DMS79 (cell line): ENCODE results near the gene MEGF11.

Experiments
- DNase-seq: peaks from one replicate; lab custom pipeline; 2025; lab: John Stamatoyannopoulos, UW

The MEGF11 gene

DNA sequence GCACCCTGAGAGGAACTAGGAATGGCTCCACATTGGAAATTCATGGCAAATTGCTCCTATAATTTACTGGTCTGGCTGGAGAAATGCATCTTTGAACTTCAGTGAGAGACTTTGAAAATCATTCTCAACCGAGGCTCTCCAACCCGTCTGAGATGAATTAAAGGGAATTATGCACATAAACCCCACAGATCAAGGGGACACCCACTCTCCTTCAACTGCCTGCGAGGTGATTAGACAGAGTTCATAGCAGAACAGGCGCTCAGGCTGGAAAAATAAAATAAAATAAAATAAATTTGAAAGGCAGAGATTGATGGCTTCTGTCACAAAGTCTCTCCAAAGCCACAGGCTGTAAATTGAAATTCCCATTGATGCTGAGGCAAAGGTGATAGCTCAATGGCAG lies 37.7 kb downstream of the MEGF11 start:
- DNase-seq = no peak

- no peak for DNase-seq
Measured at GRCh38 chr15:66214246-66214645, 39.3 kb downstream of the MEGF11 start.

DNA sequence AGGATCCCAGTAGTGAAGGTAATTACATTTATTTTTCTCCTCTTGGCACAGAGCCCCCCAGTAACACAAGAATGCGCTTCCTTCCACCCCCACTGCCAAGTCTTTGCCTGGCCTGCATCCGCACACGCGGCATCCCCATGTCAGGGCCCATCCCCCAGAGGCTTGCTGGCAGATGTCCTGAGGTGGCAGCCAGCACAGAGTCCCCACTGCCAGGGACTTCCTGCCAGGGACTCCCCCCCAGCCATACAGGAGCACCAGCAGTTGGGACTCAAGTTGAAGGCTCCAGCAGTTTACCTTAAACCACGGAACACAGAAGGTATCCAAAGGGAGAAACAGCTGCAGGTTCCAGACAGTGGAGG lies 41.0 kb downstream of the MEGF11 start:
- DNase-seq = no peak

DNA sequence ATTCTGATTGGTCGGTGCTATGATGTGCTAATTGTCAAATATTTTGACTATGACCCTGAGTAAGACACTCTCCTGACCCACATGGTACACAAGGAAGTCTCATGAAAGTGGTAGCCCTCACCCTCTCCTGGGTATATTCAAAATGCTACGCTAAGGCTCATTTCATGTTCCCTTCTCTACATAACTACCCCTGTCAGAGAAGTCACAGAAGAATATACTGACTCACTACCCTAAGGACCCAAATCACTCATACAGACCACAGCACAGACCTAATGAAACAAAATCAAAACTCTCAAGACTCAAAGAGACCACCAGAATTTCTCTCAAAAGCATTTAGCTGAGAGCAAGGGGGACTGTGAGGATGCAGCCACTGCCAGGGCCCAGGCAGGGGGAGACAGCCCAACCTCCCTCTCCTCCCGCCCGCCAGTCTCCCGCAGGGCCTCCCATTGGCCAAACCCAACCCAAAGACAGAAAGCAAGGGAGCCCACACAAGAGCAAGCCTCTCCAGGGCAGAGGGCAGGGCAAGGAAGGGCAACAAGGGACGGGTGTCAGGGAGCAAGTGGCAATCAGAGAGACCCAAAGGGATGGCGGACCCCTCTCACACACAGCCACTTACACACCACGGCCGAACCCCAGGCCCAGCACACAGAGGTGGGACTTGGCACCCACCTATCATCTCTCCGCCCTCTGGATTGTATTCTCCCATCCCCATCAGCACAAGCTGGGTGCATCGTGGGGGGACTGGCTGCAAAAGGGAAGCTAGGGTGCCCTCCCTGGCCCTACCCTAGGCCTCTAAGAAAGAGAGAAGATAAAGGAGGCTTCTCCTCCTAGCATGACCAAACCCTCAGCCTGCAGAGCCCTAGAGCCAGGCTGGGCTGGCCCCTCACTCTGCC lies 41.6 kb downstream of the MEGF11 start:
- DNase-seq = no peak

- DNase-seq = no peak
Measured at GRCh38 chr15:66210684-66211083, 42.9 kb downstream of the MEGF11 start.

GRCh38 chr15:66198757-66199156 lies 54.8 kb downstream of the MEGF11 start:
- DNase-seq = no peak

GRCh38 chr15:66196602-66197001 lies 56.9 kb downstream of the MEGF11 start:
- DNase-seq = no peak

DNA sequence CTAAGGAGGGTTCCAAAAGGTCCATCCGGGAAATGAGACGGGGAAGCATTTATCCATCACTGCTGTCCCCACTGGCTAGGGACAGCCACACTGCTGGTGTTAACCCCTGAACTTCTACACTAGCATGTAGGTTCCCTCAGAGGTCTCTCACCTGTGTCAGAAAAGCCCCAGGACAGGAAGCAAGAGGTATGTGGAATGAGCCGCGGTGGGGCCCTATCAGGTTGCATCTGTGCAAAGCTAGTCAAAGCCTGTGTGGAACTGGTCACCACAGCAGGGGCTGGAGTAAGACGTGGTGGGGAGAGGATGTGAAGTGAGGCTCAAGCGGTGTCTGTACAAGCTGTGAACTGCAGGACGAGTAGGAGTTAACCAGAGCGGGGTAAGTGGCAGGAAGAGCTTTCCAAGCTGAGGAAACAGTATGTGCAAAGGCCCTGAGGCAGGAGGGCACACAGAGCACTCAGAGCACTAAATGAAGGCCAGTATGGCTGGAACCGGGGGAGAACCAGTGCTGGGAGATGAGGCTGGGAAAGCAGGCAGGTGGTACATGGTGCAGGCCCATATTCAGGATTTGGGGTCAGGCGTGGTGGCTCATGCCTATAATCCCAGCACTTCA lies 57.8 kb downstream of the MEGF11 start:
- DNase-seq = no peak

GRCh38 chr15:66193066-66193465 lies 60.5 kb downstream of the MEGF11 start:
- DNase-seq = no peak

DNA sequence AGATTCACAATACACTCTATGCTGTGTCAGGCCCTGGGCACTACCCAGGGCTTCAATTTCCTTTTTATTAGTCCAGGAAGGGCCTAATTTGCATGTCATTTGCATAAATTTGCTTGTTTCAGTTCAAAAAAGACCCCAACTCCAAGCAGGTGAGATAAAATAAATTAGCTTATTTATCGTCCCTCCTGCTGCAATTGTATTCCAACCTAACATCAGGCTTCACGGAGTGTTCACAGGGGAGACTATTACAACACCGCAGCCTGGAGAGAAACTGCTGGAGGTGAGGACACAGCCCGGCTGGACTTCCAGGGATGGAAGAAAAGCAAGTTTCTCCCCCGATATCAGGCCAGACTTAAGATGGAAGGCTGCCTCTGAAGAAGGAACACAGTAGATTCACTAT lies 62.8 kb downstream of the MEGF11 start:
- DNase-seq = no peak

DNA sequence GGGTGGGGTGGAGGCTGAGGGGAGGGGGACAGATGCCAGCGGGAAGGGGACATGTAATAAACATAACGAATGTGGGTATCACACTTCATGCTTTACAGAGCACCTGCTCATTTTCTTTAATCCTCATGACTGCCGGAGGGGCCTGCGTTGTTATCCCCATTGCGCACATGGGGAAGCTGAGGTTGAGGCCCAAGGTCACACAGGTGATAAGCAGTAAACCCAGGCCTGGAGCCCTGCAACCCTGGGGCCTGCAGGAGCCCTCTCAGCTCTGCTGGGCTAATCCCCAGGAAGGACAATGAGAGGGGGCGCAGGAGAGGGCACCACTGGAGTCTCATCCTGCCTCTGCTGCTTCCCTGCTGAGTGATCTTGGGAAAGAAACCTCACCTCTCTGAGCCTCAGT lies 64.3 kb downstream of the MEGF11 start:
- no peak for DNase-seq

- DNase-seq = no peak
Measured at GRCh38 chr15:66188464-66188863, 65.1 kb downstream of the MEGF11 start.

DNA sequence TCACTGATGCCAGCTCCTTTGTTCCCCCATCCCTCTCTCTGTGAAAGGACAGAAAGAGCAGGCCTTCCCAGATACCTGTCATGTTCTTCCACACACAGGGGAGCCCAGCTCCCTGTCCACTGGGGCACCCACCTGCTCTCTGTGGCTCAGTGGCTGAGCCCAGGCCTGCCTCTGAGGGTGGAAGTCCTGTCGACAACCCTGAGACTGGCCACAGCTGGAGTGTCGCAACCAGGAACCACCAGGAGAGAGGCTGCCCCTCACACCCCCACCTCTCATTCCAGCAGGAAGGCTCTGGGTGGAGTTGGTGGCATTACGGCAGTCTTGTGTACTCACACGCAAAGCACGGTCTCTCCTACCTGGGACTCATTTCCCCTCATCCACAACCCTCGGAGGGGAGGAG lies 66.3 kb downstream of the MEGF11 start:
- DNase-seq = no peak

GRCh38 chr15:66186049-66186825 lies 67.3 kb downstream of the MEGF11 start:
- no peak for DNase-seq

DNA sequence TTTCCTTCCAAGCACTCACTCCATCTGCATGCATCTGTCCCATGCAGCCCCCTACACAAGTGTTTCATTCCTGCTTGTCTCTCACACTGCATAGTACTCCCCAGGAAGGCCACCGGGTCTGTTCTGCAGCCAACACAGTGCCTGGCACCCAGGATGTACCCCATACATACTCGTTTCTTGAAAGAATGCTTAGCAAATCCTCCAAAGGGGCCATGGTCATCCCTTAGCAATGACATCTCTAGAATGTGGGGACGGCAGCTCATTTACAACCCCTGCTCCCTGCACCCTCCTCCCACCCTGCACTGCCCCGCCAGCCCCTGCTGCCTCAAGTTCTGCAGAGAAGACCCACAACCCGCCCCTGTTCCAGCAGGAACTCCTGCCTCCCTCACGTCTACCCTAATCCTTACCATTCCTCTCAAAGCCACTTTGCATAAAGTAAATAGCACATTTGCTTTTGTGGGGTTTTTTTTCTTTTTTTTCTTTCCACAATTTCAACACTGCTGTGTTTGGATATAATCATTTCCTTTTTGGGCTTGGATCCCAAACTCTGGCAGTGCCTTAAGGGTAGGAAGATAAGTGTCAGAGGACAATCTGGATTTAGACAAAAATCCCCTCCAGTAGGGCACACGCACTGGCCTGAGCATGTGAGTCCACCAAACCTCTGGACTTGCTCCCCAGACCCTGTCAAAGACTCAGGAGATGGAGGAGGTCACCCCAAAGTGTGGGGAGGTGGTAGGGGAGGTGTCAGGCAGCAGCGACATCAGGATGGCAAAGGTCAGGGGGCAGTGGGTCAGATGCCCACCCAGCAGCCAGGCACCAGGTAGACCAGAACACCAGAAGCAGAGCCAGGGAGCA lies 68.4 kb downstream of the MEGF11 start:
- no peak for DNase-seq

DNA sequence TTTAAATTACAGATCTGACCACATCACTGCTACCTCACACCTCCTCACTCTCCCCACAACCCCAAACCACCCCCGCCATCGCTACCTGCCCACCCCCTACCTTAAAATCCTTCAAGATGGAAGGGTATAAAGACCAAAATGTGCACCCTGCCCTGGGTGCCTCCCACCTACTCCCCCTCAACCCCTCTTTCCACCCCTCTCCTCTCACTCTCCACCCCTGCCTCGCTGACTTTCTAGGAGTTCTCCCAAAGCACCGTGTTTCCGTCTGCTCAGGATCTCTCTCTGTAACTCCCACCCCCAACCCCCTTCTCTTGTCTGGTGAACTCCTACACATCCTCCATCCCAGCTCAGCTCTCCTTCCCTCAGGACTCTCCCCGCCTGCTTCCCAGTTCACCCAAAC lies 69.1 kb downstream of the MEGF11 start:
- DNase-seq = no peak

DNA sequence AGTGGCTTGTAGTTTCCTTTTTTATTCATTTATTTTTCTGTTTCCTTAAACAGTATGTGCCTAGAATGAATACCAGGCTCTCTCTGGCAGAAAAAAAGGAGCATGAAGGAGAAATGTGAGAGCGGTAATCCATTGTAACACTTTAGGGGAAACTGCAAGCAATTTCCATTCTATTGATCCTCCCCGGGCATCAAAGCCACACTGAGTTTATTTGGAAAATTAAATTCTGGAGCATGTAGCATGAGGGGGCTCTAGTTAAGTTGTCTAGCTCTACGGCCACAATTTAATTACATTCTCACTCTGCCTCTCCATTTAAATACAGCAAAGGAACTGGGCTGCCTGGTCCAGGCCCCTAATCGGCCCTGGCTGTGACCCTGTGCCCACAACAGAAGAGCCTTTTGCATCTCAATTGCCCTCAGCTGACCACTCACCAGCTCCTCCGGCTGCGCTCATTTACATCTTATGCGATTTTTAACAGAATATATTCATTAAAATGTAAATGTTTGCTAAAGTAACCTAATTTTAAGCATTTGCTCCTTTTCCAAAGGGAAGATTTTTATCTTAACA lies 72.9 kb downstream of the MEGF11 start:
- no peak for DNase-seq

GRCh38 chr15:66178531-66178910 lies 75.0 kb downstream of the MEGF11 start:
- DNase-seq = no peak

GRCh38 chr15:66172324-66172980 lies 81.1 kb downstream of the MEGF11 start:
- DNase-seq = no peak

DNA sequence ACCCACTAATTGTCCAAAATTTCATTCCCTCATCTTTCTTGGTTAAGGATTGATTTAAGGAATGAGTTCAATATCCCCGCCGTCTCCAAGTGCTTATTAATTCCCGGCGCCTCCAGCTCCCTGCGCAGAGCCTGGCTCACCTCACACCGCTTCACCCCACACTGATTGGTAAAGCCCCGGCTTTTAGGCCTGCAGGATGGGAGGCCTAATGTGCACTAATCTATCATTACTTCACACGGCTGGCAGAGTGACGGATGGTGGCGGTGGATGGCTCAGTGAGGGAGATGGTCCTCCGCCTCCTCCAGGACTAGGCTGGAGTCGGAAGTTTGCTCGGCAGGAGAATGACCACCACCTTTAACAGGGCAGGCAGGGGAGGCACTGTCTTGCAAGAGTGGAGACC lies 81.7 kb downstream of the MEGF11 start:
- DNase-seq = no peak

DNA sequence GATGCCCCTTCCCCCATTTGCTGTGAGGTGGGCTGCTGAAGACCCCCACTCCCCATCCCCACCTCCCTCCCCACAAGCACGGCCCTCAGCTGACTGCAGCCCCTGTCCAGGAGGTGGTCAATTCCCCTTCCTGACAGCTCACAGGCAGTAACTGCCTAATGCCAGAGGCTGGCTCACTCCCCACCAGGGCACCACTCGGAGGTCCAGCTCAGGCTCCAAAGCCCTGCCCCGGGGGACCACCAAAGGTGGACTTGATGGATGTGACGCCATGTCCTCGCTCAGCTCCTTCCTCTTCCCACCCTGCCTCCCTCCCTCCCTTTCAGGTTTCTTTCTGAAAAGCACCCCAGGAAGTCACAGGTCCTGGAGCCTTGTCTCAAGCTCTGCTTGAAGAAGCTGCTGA lies 82.8 kb downstream of the MEGF11 start:
- no peak for DNase-seq
